Measurements from ENCODE around the gene IGFBP5.

The IGFBP5 gene

DNA sequence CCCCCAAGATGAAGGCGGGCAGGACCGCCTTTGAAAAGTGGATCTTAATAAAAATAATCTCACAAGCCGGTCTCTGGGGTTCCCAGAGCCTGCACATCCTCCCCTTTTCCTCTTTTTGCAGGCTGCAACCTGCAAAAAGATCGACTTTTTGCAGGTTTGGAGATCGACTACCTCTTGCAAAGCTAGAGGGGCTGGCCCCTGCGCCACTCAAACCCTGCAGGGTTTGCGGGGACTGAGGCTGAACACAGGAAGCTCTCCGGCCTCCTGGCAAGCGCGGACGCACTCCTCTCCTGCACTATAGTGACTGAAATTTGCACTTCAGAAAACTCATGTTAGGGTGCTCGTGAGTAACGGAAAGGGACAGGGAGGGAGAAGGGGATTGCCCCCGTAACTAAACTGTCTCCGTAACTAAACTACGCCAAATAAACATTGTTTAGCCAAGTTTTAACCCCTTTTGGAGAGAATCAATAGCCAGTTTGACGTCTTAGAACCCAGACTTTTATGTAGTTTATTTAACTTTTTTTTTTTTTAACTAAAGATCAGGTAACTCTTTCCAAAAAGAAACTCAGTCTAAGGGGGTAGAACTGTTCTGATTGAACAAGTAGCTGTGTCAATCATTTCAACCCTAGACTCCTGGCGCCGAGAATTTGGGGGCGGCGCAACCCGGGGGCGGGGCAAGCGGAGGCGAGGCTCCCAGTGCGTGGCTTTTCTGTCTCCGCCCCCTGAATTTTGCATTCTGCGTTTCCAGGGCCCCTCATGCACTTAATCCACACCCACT lies 2.5 kb downstream of the IGFBP5 start:
- in situ Hi-C loops (cut with MboI; ENCODE audit: low pct_unique_long_range_greater_than_20kb, low sequenced_read_pairs, unreplicated experiment): loop anchor here (10.0 to 25.0 kb wide), 2 partner anchors 822 to 1019 kb away; no protein-coding TSS in a partner anchor
- DNase-seq (ENCODE audit: low spot score): peak; percentile 86
- TF ChIP-seq, protein P1, sequence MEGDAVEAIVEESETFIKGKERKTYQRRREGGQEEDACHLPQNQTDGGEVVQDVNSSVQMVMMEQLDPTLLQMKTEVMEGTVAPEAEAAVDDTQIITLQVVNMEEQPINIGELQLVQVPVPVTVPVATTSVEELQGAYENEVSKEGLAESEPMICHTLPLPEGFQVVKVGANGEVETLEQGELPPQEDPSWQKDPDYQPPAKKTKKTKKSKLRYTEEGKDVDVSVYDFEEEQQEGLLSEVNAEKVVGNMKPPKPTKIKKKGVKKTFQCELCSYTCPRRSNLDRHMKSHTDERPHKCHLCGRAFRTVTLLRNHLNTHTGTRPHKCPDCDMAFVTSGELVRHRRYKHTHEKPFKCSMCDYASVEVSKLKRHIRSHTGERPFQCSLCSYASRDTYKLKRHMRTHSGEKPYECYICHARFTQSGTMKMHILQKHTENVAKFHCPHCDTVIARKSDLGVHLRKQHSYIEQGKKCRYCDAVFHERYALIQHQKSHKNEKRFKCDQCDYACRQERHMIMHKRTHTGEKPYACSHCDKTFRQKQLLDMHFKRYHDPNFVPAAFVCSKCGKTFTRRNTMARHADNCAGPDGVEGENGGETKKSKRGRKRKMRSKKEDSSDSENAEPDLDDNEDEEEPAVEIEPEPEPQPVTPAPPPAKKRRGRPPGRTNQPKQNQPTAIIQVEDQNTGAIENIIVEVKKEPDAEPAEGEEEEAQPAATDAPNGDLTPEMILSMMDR (IDR thresholded peaks at IDR 0.05; ENCODE audit: extremely low read depth, insufficient read depth, missing control alignments): no peak

DNA sequence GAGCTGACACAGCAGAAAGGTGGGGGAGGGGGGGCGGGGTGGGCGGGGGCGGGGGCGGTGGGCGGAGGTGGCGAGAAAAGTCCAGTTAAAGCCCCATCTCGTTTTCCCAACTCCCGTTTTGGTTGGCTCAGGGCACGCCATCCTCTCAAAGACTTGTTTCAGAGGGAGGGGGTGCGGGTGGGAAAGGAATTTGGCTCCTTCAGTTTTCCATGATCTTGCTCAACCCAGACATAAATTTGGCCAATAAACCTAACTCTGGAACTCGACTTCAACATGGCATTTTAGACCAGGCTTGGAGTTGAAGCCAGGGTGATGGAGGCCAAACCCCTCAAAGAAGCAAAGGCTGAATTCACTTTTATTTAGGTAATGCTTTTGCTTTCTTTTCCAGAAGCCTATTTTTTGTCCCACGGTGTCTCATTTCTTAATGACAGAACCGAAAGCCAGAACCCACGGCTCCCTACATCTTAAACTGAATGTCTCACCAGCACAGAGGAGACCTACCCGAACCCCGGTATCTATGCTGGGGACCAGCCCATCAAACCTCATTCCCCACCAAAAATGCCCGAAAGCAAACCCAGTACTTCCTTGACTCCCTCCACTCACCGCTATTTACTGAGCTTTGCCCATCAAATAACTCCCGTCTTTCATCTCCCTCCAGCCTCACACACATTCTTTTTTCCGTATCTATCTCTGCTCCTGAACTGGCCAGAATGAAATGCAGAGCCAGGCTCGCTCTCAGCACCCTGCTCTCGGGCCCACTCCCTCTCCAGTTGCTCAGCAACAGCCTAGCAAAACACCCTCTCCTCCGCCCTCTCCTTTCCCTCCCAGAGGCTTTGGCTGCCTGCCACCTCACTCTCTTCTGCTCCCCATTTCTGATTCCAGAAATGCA lies 4.3 kb downstream of the IGFBP5 start:
- peak; percentile 77 for DNase-seq (ENCODE audit: low spot score)

DNA sequence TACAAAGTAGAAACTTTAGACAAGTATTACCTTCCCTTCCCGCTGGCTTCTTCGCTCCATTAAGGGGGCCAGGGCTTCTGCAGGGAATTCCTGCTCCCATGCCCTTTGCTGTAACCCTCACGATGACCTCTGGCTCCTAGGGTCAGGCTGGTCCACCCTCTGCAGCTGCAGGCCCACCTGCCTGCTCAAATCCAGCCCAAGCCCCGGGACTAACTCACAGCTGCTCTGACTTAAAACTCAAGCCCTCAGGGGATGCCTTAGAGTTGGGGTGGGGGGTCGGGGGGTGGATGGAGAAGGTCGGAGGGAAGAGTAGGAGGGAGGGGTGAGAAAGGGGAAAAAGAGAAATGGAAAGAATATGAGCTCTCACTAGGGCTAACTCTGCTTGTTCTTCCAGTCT lies 4.9 kb downstream of the IGFBP5 start:
- TF ChIP-seq, protein P1 (IDR thresholded peaks at IDR 0.05; ENCODE audit: extremely low read depth, insufficient read depth, missing control alignments): no peak
- in situ Hi-C loops (cut with MboI; ENCODE audit: low pct_unique_long_range_greater_than_20kb, low sequenced_read_pairs, unreplicated experiment): loop anchor here (10.0 to 25.0 kb wide), 2 partner anchors 824 to 1022 kb away; no protein-coding TSS in a partner anchor
- DNase-seq (ENCODE audit: low spot score): no peak

More for the DNA sequence above, 4.3 kb downstream of the IGFBP5 start:
- in situ Hi-C loops (cut with MboI; ENCODE audit: low pct_unique_long_range_greater_than_20kb, low sequenced_read_pairs, unreplicated experiment): loop anchor here (10.0 to 25.0 kb wide), 2 partner anchors 824 to 1021 kb away; no protein-coding TSS in a partner anchor
- TF ChIP-seq, protein P1 (IDR thresholded peaks at IDR 0.05; ENCODE audit: extremely low read depth, insufficient read depth, missing control alignments): no peak

DNA sequence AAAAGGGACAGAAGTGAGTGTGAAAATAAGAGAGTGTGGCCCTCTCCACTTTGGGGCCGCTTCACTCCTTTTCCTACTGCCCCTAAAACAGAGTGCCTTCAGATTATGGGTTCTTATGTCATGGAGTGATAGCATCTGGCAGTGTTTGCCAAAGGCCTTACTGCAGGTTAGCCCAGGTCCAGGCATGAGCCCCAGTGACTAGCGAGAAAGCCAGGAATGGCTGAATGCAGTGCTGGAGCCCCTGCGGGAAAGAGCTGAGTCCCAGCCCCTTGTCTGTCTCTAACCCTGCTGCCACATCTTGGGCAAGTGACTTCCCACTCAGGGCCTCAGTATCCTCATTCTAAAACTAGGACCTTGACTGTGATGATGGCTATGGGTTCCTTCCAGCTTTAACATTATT lies 6.0 kb downstream of the IGFBP5 start:
- TF ChIP-seq, protein P1 (IDR thresholded peaks at IDR 0.05; ENCODE audit: extremely low read depth, insufficient read depth, missing control alignments): no peak
- no peak for DNase-seq (ENCODE audit: low spot score)
- in situ Hi-C loops (cut with MboI; ENCODE audit: low pct_unique_long_range_greater_than_20kb, low sequenced_read_pairs, unreplicated experiment): loop anchor here (25.0 kb wide), 1 partner anchor 1023 kb away; no protein-coding TSS in a partner anchor

DNA sequence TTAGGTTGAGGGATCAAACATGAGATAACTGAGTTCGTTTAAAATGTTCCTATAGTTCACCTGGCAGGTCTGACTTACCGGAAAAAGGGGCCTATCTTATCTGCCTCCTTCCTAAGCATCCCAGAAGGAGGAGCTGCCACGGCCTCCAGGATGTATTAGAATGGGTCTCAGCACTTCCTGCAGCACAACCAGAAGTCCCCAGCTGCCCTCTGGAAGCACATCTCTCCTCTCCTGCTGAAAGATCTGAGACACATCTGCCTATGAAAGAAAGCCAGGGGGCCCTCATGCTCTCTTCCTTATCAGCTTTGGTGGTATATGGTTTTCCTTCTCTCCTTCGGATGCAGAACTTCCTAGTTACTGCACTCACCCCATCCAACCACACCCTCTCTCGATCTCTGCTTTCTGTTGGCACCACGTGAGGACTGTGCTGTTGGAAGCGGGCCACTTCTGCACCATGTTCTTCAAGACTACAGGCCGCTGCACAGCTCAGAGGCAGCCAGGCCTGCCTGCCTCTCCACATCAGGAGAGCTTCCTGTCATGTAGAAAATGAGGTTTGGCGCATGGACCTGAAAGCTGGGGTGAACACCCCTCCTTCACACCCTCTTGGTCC lies 6.5 kb downstream of the IGFBP5 start:
- in situ Hi-C loops (cut with MboI; ENCODE audit: low pct_unique_long_range_greater_than_20kb, low sequenced_read_pairs, unreplicated experiment): loop anchor here (25.0 kb wide), 1 partner anchor 1023 kb away; no protein-coding TSS in a partner anchor
- TF ChIP-seq, protein P1 (IDR thresholded peaks at IDR 0.05; ENCODE audit: extremely low read depth, insufficient read depth, missing control alignments): no peak
- no peak for DNase-seq (ENCODE audit: low spot score)

DNA sequence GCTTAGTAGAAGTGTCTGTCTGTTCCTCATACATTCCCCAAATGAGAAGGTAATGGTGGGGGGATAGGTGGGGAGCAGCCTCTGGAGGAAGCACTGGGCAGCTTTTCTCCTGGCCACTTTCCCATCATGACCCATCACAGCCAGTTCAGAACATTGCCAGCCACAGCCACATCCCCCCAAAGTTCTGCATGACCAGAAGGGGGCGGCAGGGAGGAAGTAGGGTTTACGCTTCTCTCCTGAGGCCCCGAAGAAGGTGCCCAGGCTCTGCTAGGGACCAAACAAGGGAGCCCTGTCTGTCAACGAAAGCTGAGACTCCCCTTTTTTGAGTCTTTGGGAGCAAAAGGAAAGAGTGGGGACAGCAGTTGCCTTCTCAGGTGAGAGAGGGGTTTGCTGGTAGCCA lies 7.7 kb downstream of the IGFBP5 start:
- TF ChIP-seq, protein P1 (IDR thresholded peaks at IDR 0.05; ENCODE audit: extremely low read depth, insufficient read depth, missing control alignments): peak; percentile 46
- no peak for DNase-seq (ENCODE audit: low spot score)
- in situ Hi-C loops (cut with MboI; ENCODE audit: low pct_unique_long_range_greater_than_20kb, low sequenced_read_pairs, unreplicated experiment): loop anchor here (25.0 kb wide), 1 partner anchor 1025 kb away; no protein-coding TSS in a partner anchor

Data from GM13977 (cell line).